Measurements from ENCODE around the gene KIF23.

Gene KIF23

GRCh38 chr15:69405110-69405509, 9.0 kb upstream of the KIF23 start:
- Histone ChIP-seq H3K27me3 (ENCODE audit: insufficient read depth, low read depth) (no peaks in the 10 kb centered on the region), H2AFZ (ENCODE audit: low read depth) (no peak overlapping the region), H3K27ac (no peak overlapping the region), H3K36me3 (ENCODE audit: insufficient read depth) (no peaks in the 10 kb centered on the region), H3K9ac (no peak overlapping the region), H3K4me1 (ENCODE audit: low read depth, poor library complexity, severe bottlenecking) (no peaks in the 10 kb centered on the region), H3K4me2 (no peak overlapping the region), H3K79me2 (ENCODE audit: insufficient read depth, low read depth) (no peaks in the 10 kb centered on the region), H4K20me1 (ENCODE audit: insufficient read depth) (no peaks in the 10 kb centered on the region), H3K4me3 (IDR thresholded peaks at IDR 0.05; ENCODE audit: insufficient read depth, low read depth, low read length) (no peak overlapping the region)
- TF ChIP-seq CTCF (conservative IDR thresholded peaks at IDR 0.05; ENCODE audit: low read depth, low read length), result no peak

- Histone ChIP-seq H3K9ac (no peak overlapping the region), H3K4me1 (ENCODE audit: low read depth, poor library complexity, severe bottlenecking) (no peaks in the 10 kb centered on the region), H3K27ac (no peak overlapping the region), H3K79me2 (ENCODE audit: insufficient read depth, low read depth) (no peaks in the 10 kb centered on the region), H3K36me3 (ENCODE audit: insufficient read depth) (no peaks in the 10 kb centered on the region), H3K4me3 (IDR thresholded peaks at IDR 0.05; ENCODE audit: insufficient read depth, low read depth, low read length) (no peak overlapping the region), H2AFZ (ENCODE audit: low read depth) (no peak overlapping the region), H3K4me2 (no peak overlapping the region), H4K20me1 (ENCODE audit: insufficient read depth) (no peaks in the 10 kb centered on the region), H3K27me3 (ENCODE audit: insufficient read depth, low read depth) (no peaks in the 10 kb centered on the region)
- TF ChIP-seq CTCF (conservative IDR thresholded peaks at IDR 0.05; ENCODE audit: low read depth, low read length), result no peak
Observed at GRCh38 chr15:69407719-69408400, 6.3 kb upstream of the KIF23 start.

GRCh38 chr15:69408841-69409240, 5.3 kb upstream of the KIF23 start:
- Histone ChIP-seq H3K4me1 (ENCODE audit: low read depth, poor library complexity, severe bottlenecking) (peaks cover 6% of the 10 kb centered on the region), H3K27me3 (ENCODE audit: insufficient read depth, low read depth) (no peaks in the 10 kb centered on the region), H3K9ac (no peak overlapping the region), H3K36me3 (ENCODE audit: insufficient read depth) (no peaks in the 10 kb centered on the region), H3K79me2 (ENCODE audit: insufficient read depth, low read depth) (no peaks in the 10 kb centered on the region), H3K4me3 (IDR thresholded peaks at IDR 0.05; ENCODE audit: insufficient read depth, low read depth, low read length) (no peak overlapping the region), H4K20me1 (ENCODE audit: insufficient read depth) (no peaks in the 10 kb centered on the region), H2AFZ (ENCODE audit: low read depth) (no peak overlapping the region), H3K27ac (no peak overlapping the region), H3K4me2 (no peak overlapping the region)
- TF ChIP-seq CTCF (conservative IDR thresholded peaks at IDR 0.05; ENCODE audit: low read depth, low read length), result no peak

- Histone ChIP-seq H3K4me2 (no peak overlapping the region), H3K27ac (no peak overlapping the region), H3K4me3 (IDR thresholded peaks at IDR 0.05; ENCODE audit: insufficient read depth, low read depth, low read length) (no peak overlapping the region), H2AFZ (ENCODE audit: low read depth) (no peak overlapping the region), H3K36me3 (ENCODE audit: insufficient read depth) (no peaks in the 10 kb centered on the region), H3K9ac (no peak overlapping the region), H3K79me2 (ENCODE audit: insufficient read depth, low read depth) (peaks cover 8% of the 10 kb centered on the region), H3K27me3 (ENCODE audit: insufficient read depth, low read depth) (no peaks in the 10 kb centered on the region), H4K20me1 (ENCODE audit: insufficient read depth) (0 out of 2 replicates have a peak, but pooled peaks cover 2% of the 10 kb centered on the region), H3K4me1 (ENCODE audit: low read depth, poor library complexity, severe bottlenecking) (peaks cover 9% of the 10 kb centered on the region)
- peak; percentile 23; the same call in 1 of the 2 replicates for TF ChIP-seq CTCF (conservative IDR thresholded peaks at IDR 0.05; ENCODE audit: low read depth, low read length)
Observed at GRCh38 chr15:69410248-69410874, 3.8 kb upstream of the KIF23 start.
